ENCODE data around the gene ZBTB7C. TPM values are rescaled to one million over a fixed set of nuclear protein-coding genes. Genes with fewer than 3 reads are reported as not detected.

The ZBTB7C gene
- total RNA-seq, 2 experiments from 2014 or later = not detected

DNA sequence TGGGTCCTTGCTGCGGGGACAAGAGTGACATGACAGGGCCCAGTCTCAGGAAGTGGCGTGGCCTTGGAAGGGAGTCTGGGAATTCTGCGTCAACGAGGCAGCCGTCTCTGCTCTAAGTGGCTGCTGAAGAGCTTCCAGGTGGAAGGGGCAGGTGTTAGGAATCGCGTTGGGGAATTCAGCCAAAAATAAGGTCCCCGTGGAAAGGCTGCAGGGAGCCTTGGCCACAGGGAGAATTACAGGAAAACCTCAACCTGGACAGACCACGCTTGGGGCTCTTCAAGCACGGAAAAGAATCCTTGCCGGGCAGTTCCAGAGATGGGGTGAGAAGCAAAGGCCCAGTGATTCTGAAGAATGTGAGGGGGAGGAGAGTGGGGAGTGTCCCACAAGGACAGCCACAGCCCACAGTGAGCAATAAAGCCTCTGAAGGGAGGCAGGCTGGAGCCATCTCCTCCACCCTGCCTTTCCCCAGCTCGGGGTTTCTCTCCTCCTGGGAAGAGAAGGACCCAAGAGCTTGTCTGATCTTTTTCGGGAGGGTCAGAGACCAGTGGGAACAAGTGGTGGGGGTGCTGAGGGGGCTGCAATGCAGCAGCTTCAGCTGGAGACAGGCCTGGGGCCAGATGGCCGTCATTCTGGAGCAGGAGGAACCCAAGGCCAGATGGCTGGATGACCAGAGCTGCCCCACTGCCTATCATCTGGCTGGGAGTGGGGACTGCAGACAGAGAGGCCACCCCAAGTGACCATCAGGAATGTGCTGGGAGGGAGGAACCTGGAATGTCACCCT lies 372.4 kb downstream of the ZBTB7C start:
- no peaks in the 10 kb centered on the region for H3K79me2 ChIP-seq (ENCODE audit: insufficient read depth, low read depth, low read length)
- H4K20me1 ChIP-seq (ENCODE audit: insufficient read depth, low read length) = no peaks in the 10 kb centered on the region
- H3K27ac ChIP-seq (ENCODE audit: low read depth, low read length, poor library complexity, severe bottlenecking) = no peak overlapping the region
- intact Hi-C loops (cut with micrococcal nuclease; ENCODE audit: unreplicated experiment) = no loop called here
- DNase-seq (ENCODE audit: low spot score) = no peak
- BruUV-seq (replicated peaks) = no TSS peak
- H3K9me2 ChIP-seq (ENCODE audit: insufficient read depth, low read length) = no peaks in the 10 kb centered on the region
- no peaks in the 10 kb centered on the region for H3K9me3 ChIP-seq (ENCODE audit: low read length)
- no peak overlapping the region for H2AFZ ChIP-seq (ENCODE audit: low read length)
- ChIA-PET POLR2A (interaction anchor here (0.5 kb wide), 1 partner anchor 106 kb away, joined by 3 read pairs; no protein-coding TSS in a partner anchor), CTCF (ENCODE audit: unreplicated experiment) (no interaction called here)
- no peak overlapping the region for H3K4me3 ChIP-seq (ENCODE audit: low read depth, low read length, poor library complexity, severe bottlenecking)
- H3K36me3 ChIP-seq (ENCODE audit: insufficient read depth, low read length) = no peaks in the 10 kb centered on the region
- H3K4me1 ChIP-seq (ENCODE audit: insufficient read depth, low read length, poor library complexity, severe bottlenecking) = no peaks in the 10 kb centered on the region
- no peak overlapping the region for H3K4me2 ChIP-seq (ENCODE audit: low read length)
- TF ChIP-seq CTCF (conservative IDR thresholded peaks at IDR 0.05; ENCODE audit: low read length) = no peak
- no peak for TF ChIP-seq EZH2phosphoT487 (IDR thresholded peaks at IDR 0.05; ENCODE audit: borderline replicate concordance, low read depth, low read length)

DNA sequence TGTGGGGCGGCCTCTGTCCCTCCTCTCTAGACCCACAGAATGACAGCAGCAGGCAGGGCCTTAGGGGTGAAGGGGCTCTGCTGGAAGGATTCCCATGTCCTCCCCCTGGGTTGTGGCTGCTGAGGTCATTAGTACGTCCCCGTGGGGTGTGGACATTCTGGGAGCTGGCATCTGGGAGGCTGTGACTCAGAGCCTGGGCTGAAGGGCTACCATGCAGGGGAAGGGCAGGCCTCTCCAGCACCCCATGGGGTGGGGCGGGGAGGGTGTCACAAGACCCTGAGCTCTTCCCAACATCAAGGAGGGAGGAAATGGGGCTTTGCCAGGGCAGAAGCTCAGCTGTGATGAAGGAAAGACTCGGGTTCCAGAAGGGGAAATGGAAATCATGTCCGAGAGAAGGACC lies 373.0 kb downstream of the ZBTB7C start:
- no peak overlapping the region for H3K4me2 ChIP-seq (ENCODE audit: low read length)
- no peaks in the 10 kb centered on the region for H3K9me2 ChIP-seq (ENCODE audit: insufficient read depth, low read length)
- no peaks in the 10 kb centered on the region for H3K9me3 ChIP-seq (ENCODE audit: low read length)
- ChIA-PET CTCF (ENCODE audit: unreplicated experiment) (no interaction called here), POLR2A (interaction anchor here (0.5 kb wide), 1 partner anchor 105 kb away, joined by 3 read pairs; no protein-coding TSS in a partner anchor)
- BruUV-seq (replicated peaks) = no TSS peak
- no peak for DNase-seq (ENCODE audit: low spot score)
- TF ChIP-seq CTCF (conservative IDR thresholded peaks at IDR 0.05; ENCODE audit: low read length) (no peak), EZH2phosphoT487 (IDR thresholded peaks at IDR 0.05; ENCODE audit: borderline replicate concordance, low read depth, low read length) (no peak)
- H3K79me2 ChIP-seq (ENCODE audit: insufficient read depth, low read depth, low read length) = no peaks in the 10 kb centered on the region
- H3K4me1 ChIP-seq (ENCODE audit: insufficient read depth, low read length, poor library complexity, severe bottlenecking) = no peaks in the 10 kb centered on the region
- H2AFZ ChIP-seq (ENCODE audit: low read length) = no peak overlapping the region
- no peak overlapping the region for H3K4me3 ChIP-seq (ENCODE audit: low read depth, low read length, poor library complexity, severe bottlenecking)
- intact Hi-C loops (cut with micrococcal nuclease; ENCODE audit: unreplicated experiment) = no loop called here
- H3K27ac ChIP-seq (ENCODE audit: low read depth, low read length, poor library complexity, severe bottlenecking) = no peak overlapping the region
- H3K36me3 ChIP-seq (ENCODE audit: insufficient read depth, low read length) = no peaks in the 10 kb centered on the region
- H4K20me1 ChIP-seq (ENCODE audit: insufficient read depth, low read length) = no peaks in the 10 kb centered on the region

GRCh38 chr18:48035556-48035860 lies 373.7 kb downstream of the ZBTB7C start:
- TF ChIP-seq CTCF (conservative IDR thresholded peaks at IDR 0.05; ENCODE audit: low read length) (no peak), EZH2phosphoT487 (IDR thresholded peaks at IDR 0.05; ENCODE audit: borderline replicate concordance, low read depth, low read length) (no peak)
- CTCF ChIA-PET (ENCODE audit: unreplicated experiment) = no interaction called here
- Histone ChIP-seq H3K27ac (ENCODE audit: low read depth, low read length, poor library complexity, severe bottlenecking) (no peak overlapping the region), H3K4me3 (ENCODE audit: low read depth, low read length, poor library complexity, severe bottlenecking) (no peak overlapping the region), H3K4me1 (ENCODE audit: insufficient read depth, low read length, poor library complexity, severe bottlenecking) (no peaks in the 10 kb centered on the region), H3K79me2 (ENCODE audit: insufficient read depth, low read depth, low read length) (no peaks in the 10 kb centered on the region), H2AFZ (ENCODE audit: low read length) (no peak overlapping the region), H4K20me1 (ENCODE audit: insufficient read depth, low read length) (no peaks in the 10 kb centered on the region), H3K36me3 (ENCODE audit: insufficient read depth, low read length) (no peaks in the 10 kb centered on the region), H3K9me2 (ENCODE audit: insufficient read depth, low read length) (no peaks in the 10 kb centered on the region), H3K9me3 (ENCODE audit: low read length) (no peaks in the 10 kb centered on the region), H3K4me2 (ENCODE audit: low read length) (no peak overlapping the region)
- no TSS peak for BruUV-seq (replicated peaks)
- intact Hi-C loops (cut with micrococcal nuclease; ENCODE audit: unreplicated experiment) = no loop called here
- DNase-seq (ENCODE audit: low spot score) = no peak
- POLR2A ChIA-PET = no interaction called here

Data from OCI-LY7 (cell line).